ENCODE data around the gene PITPNC1.

Gene PITPNC1

DNA sequence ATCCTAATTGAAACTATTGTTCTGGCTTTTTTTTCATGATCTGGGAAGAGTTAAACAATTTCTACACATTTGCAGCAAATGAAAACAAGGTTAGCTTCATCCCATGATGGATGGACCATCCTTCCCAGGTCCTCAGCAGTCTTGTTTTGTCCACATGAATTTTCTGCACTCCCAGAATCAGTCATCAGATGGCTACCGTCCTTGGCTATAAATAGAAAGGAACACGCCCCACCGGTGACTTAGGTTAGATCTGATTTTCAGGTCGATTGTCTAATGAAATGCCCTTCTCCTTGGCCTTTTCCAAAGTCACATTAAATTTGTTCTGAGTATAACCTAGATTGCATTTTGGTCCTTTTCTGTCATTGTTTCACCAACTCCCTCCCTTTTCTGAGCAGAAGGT lies 299.2 kb downstream of the PITPNC1 start:
- peak overlapping the region; percentile 28 for H3K27ac Mint-ChIP-seq
- peaks cover 24% of the 10 kb centered on the region for H3K36me3 Mint-ChIP-seq
- ATAC-seq = no peak
- no peaks in the 10 kb centered on the region for H3K27me3 Mint-ChIP-seq
- peaks cover 20% of the 10 kb centered on the region for H3K4me1 Mint-ChIP-seq
- no peak overlapping the region for H3K4me3 Mint-ChIP-seq
- H3K9me3 Mint-ChIP-seq = no peaks in the 10 kb centered on the region

DNA sequence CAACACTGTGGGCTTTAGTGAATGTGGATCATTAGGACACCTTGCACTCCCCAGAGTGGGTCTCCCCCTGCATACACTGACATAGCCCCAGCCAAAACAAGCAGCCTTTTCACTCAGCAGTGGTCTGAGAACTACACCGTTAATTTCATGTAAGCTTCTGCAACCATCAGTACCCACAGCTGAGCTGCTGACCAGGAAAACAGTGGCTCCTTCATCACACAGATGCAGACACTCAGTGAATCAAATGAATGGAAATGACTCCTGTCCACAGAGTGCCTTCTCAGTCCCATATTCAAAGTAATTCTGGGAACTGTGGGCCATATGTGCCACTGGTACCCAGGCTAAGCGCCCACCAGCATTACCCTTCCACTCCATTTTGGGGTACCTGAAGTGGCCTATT lies 301.3 kb downstream of the PITPNC1 start:
- H3K27me3 Mint-ChIP-seq = no peaks in the 10 kb centered on the region
- no peaks in the 10 kb centered on the region for H3K9me3 Mint-ChIP-seq
- ATAC-seq = no peak
- H3K36me3 Mint-ChIP-seq = peaks cover 24% of the 10 kb centered on the region
- no peak overlapping the region for H3K4me3 Mint-ChIP-seq
- no peak overlapping the region for H3K27ac Mint-ChIP-seq
- H3K4me1 Mint-ChIP-seq = peaks cover 20% of the 10 kb centered on the region

DNA sequence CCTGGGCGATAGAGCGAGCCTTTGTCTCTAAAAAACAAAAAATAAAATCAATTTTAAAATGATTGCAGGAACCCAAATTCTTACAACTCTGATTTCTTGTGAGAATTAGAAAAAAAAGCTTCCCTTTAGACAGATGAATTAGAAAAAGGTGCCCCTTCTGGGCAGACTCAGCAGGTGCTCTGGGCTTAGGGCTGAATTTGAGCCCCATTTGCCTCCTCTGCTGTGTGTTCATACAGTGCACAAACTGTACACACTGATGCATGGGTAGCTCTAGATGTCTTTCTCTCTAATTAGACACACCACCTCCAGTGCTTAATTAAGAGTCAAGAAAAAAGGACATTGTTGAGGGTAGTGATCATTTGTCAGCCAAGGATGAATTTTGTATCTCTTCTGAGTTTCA lies 302.1 kb downstream of the PITPNC1 start:
- H3K9me3 Mint-ChIP-seq = no peaks in the 10 kb centered on the region
- no peaks in the 10 kb centered on the region for H3K27me3 Mint-ChIP-seq
- peaks cover 20% of the 10 kb centered on the region for H3K4me1 Mint-ChIP-seq
- no peak for ATAC-seq
- H3K36me3 Mint-ChIP-seq = peaks cover 24% of the 10 kb centered on the region
- H3K27ac Mint-ChIP-seq = peak overlapping the region; percentile 77
- H3K4me3 Mint-ChIP-seq = no peak overlapping the region

DNA sequence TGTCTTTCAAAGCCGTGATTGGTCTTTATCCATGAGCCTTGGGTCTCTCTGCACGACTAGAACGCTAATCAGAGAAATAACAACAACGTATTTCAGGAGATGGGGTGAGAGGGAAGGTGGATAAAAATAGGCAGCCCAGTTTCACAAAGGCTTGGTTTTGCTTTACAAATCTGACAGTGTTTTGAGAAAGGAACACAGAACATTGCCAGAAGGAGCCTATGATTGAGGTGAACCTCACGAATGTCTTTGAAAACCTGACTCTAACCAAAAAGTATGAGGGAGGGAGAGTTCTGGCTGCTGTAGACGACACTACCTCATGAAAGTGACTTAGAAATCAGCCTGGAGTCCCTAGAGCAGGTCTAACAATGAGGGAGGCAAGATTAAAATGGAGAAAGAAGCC lies 302.6 kb downstream of the PITPNC1 start:
- peaks cover 20% of the 10 kb centered on the region for H3K4me1 Mint-ChIP-seq

DNA sequence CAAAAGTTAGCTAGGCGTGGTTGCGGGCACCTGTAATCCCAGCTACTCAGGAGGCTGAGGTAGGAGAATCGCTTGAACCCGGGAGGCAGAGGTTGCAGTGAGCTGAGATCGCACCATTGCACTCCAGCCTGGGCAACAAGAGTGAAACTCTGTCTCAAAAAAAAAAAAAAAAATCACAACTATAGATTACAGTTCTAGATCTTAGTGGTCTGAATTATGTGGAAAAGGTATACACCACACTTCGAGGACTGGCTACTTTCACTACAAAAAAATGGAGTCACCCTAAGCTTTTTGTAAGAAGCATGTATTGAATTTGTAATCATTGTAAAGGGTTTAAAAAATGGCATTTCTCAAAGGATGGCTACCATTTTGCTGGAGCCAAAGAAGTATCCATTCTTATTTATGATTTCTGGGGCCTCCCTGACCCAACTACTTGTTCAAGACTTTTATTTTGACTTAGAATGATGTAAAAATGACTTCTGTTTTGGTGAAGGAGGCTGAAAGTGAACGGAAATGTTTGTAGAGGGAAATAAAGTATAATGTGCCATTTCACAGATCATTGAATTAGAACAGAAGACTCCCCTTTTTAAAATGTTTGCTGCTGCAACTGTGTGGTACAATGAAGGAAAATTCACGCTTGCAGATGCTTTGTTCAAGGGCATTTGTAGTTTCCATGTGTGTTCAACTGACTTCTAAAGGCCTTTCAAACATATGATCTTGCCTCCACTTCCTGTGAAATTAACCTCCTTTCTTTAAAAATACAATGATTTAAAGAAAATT lies 303.6 kb downstream of the PITPNC1 start:
- H3K4me3 Mint-ChIP-seq = no peak overlapping the region
- no peaks in the 10 kb centered on the region for H3K27me3 Mint-ChIP-seq
- peak overlapping the region; percentile 77 for H3K27ac Mint-ChIP-seq
- no peaks in the 10 kb centered on the region for H3K9me3 Mint-ChIP-seq
- peaks cover 24% of the 10 kb centered on the region for H3K36me3 Mint-ChIP-seq
- peaks cover 20% of the 10 kb centered on the region for H3K4me1 Mint-ChIP-seq
- ATAC-seq = peak; percentile 66

More for the DNA sequence above, 302.6 kb downstream of the PITPNC1 start:
- ATAC-seq = no peak
- Mint-ChIP-seq H3K27me3 (no peaks in the 10 kb centered on the region), H3K27ac (peak overlapping the region; percentile 77), H3K36me3 (peaks cover 24% of the 10 kb centered on the region), H3K4me3 (peak overlapping the region; percentile 12), H3K9me3 (no peaks in the 10 kb centered on the region)

DNA sequence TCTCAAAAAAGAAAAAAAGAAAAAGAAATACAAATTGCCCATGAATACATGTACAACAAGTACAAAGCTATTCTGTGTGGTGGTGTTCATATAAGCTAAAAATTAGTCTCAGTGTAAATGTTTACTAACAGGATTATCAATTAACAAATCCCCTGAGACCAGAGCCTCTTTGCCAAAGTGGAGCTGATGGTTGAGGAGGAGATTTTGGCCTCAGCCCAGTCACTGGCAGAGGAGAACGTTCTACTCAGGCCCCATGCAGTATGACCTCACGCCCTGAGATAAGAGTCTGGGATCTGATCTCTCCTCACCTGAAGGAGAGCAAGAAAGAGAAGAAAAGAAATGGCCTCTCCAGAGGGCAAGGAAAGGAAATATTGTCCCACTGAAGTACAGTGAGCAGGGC lies 305.1 kb downstream of the PITPNC1 start:
- Mint-ChIP-seq H3K27me3 (no peaks in the 10 kb centered on the region), H3K4me1 (peaks cover 20% of the 10 kb centered on the region), H3K4me3 (no peak overlapping the region), H3K36me3 (peaks cover 14% of the 10 kb centered on the region), H3K27ac (no peak overlapping the region), H3K9me3 (no peaks in the 10 kb centered on the region)
- no peak for ATAC-seq

DNA sequence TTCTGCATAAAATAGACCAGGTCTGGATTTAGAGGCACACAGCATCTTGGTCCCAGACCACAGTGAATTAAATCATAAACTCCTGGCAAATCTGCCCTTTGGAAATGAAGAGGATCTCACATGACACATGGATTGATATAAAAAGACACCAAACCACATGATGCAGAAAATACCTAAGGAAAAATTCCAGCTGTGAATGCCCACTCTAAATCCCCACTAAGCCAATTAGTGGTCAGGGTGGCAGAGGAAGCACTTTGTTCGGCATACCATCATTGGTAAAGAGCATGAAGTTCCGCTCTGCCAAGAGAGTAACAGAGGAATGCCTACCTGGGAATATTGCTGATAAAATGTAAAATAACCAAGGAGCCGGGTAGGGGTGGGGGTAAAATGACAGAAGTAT lies 308.3 kb downstream of the PITPNC1 start:
- Mint-ChIP-seq H3K27me3 (no peaks in the 10 kb centered on the region), H3K9me3 (no peaks in the 10 kb centered on the region), H3K27ac (no peak overlapping the region), H3K36me3 (peaks cover 2% of the 10 kb centered on the region), H3K4me1 (peaks cover 9% of the 10 kb centered on the region), H3K4me3 (no peak overlapping the region)
- no peak for ATAC-seq

DNA sequence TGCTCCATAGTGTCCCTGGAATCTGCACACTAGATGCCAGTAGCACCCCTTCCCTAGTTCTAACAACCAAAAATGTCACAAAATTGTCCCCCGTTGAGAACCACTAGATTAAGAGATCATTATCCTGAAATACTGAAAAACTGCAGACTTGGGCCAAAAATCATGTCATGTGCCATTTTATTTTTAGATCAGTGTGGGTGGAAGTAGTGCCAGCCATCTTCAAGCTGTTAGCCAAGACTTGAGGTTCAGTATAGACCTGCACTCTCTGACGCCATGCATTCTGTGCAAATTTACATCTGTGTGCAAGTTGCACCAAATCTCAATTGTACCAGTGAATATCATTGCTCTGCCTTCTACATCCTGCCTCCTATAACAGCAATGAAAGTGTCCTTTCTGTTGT lies 309.2 kb downstream of the PITPNC1 start:
- no peak overlapping the region for H3K27ac Mint-ChIP-seq
- no peaks in the 10 kb centered on the region for H3K9me3 Mint-ChIP-seq
- no peaks in the 10 kb centered on the region for H3K27me3 Mint-ChIP-seq
- no peaks in the 10 kb centered on the region for H3K36me3 Mint-ChIP-seq
- ATAC-seq = no peak
- H3K4me1 Mint-ChIP-seq = peaks cover under 1% of the 10 kb centered on the region
- H3K4me3 Mint-ChIP-seq = no peak overlapping the region

DNA sequence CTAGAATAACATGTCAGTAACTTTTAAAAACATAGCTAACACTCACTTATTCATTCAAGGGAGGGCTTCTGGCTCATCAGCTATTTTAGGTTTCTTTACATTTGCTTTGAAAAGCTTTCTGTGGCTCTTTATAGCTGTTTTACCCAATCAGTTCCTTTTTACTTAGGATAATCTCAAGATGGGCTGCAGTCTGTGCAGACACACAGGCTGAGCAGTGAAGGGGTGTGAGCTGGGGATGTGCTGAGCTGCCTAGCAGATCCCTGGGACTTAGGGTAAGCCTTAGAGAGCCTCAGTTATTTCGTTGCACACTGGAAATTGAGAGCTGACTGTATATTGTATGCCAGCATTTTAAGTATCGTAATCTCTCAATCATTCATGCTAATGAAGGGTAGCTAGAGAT lies 310.4 kb downstream of the PITPNC1 start:
- Mint-ChIP-seq H3K9me3 (no peaks in the 10 kb centered on the region), H3K4me3 (no peak overlapping the region), H3K4me1 (no peaks in the 10 kb centered on the region), H3K27ac (no peak overlapping the region), H3K36me3 (peaks cover 3% of the 10 kb centered on the region), H3K27me3 (no peaks in the 10 kb centered on the region)
- ATAC-seq = no peak

DNA sequence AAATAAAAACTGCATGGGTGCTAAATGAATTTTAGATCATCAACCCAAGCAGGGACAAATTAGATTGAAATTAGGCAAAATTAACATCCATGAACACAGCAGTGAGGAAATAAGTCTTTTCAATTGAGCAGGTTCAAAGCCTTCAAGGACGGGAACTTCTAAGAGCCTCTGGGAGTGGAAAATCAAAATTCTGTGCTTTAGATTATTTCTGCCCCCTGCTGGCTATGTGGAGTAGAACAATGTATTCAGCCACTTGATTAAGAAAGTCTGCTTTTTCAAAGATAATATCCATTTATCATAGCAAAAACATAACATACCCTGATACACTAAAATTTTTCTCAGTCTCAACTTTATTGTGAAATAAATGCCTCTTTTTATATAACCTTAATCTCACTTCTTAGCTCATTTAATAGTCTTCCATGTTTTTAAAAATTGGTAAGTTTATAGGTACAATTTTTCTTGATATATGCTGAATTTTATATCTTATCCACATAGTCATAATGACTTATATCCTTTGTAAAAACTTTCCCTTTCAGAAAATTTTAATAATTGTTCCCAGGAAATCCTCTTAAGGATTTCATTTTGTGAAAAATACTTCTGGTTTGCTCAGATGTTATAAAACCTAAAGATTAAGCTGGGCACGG lies 312.6 kb downstream of the PITPNC1 start:
- no peaks in the 10 kb centered on the region for H3K4me1 Mint-ChIP-seq
- no peaks in the 10 kb centered on the region for H3K9me3 Mint-ChIP-seq
- H3K27me3 Mint-ChIP-seq = no peaks in the 10 kb centered on the region
- ATAC-seq = no peak
- no peak overlapping the region for H3K27ac Mint-ChIP-seq
- peaks cover 17% of the 10 kb centered on the region for H3K36me3 Mint-ChIP-seq
- H3K4me3 Mint-ChIP-seq = no peak overlapping the region

DNA sequence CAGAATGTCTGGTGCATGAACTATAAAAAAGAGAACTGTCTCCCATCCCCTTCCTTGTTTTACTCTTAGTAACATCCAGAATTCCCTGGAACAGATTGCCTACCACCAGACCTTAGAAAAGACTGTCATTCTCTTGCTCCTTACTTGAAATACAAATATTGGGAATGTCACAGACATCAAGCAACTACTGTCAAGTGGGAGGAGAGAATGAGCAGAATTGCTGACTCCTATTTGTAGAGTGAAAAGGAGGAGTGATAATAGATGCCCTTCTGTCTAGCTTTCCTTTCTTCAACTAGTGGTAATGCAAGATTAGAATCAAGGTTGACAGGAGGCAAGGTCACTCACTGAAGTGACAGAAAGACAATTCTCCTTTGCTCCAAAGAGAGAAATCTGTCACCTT lies 316.7 kb downstream of the PITPNC1 start:
- no peaks in the 10 kb centered on the region for H3K27me3 Mint-ChIP-seq
- no peaks in the 10 kb centered on the region for H3K9me3 Mint-ChIP-seq
- H3K4me3 Mint-ChIP-seq = no peak overlapping the region
- H3K36me3 Mint-ChIP-seq = peaks cover 17% of the 10 kb centered on the region
- H3K4me1 Mint-ChIP-seq = no peaks in the 10 kb centered on the region
- no peak overlapping the region for H3K27ac Mint-ChIP-seq
- no peak for ATAC-seq

DNA sequence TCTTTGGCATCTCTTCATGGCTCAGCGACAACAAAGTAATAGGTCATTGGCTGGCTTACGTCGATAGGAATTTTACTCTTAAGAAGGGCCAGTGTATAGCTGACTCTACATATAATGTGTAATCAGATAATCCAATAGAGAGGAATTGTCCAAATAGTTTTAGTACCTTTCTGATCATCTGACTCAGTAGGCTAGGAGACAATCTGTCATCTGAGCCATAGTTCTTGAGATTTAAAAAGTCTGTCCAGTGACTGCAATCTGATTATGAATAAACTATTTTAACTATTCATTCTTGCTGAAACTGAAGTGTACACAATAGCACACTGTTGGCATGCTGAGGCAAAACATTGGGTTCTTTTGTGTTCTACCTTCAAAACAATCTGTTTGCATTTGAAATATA lies 319.3 kb downstream of the PITPNC1 start:
- peaks cover 17% of the 10 kb centered on the region for H3K36me3 Mint-ChIP-seq
- H3K4me1 Mint-ChIP-seq = no peaks in the 10 kb centered on the region
- H3K27me3 Mint-ChIP-seq = no peaks in the 10 kb centered on the region
- ATAC-seq = no peak
- no peak overlapping the region for H3K4me3 Mint-ChIP-seq
- H3K9me3 Mint-ChIP-seq = no peaks in the 10 kb centered on the region
- H3K27ac Mint-ChIP-seq = no peak overlapping the region

DNA sequence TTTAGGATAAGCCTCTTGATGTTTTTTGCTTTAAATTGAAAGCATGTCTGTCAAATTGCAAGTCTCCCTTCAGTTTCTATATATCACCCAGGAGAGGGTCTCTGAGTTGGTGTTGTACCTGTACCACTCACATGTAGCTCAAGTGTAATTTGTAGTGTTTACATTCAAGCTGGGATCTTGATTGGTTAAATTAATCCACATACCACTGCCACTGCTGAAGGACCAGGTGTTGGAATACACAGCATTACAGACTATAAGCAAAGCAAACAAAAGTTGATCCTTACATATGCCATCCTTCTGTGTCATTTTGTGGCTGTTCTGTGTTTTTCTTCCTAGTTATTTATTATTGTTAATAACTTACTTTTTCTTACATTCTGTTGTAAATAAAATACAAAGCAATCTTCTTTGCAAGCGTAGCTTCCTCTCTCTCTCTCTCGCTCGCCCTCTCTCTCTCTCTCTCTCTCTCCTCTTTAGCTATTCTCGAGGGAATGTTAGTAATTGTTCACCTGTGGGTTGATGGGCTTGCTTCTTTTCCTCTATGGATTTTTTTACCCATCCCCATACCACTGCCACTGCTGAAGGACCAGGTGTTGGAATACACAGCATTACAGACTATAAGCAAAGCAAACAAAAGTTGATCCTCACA lies 319.9 kb downstream of the PITPNC1 start:
- no peaks in the 10 kb centered on the region for H3K27me3 Mint-ChIP-seq
- no peak overlapping the region for H3K4me3 Mint-ChIP-seq
- H3K36me3 Mint-ChIP-seq = peaks cover 17% of the 10 kb centered on the region
- no peaks in the 10 kb centered on the region for H3K4me1 Mint-ChIP-seq
- no peak for ATAC-seq
- no peak overlapping the region for H3K27ac Mint-ChIP-seq
- no peaks in the 10 kb centered on the region for H3K9me3 Mint-ChIP-seq

DNA sequence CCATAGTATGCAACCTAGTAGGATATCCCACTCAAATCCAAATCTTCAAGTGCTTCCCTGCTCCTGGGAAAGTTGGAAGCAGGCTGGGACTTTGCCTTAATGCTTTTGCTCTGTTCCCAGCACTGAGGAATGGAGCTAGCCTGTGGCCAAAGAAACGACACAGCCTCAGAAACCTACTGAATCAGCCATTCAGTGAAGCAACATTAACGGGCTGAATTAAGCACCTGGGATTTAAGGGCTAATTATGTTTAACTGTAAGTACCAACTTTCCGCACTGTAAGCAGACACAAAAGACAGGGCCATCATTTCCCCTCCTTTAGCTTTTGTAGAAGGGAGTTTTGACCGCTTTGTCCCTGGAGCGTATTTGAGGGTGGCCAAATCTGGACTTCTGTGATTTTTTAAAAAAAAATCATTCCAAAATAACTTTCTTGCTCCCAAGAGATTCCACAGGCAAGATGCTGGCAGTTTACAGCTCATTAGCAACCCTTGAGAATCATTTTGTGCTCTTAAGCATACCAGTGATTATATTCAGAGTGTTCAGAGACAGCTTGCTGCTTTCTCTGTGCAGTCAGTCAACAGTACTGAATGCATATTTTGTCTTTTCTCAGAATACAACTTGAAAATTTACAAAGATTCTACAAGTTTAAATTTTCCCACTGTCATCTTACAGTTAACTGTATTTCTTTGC lies 323.1 kb downstream of the PITPNC1 start:
- ATAC-seq = no peak
- Mint-ChIP-seq H3K27me3 (no peaks in the 10 kb centered on the region), H3K4me3 (no peak overlapping the region), H3K4me1 (no peaks in the 10 kb centered on the region), H3K27ac (no peak overlapping the region), H3K36me3 (no peaks in the 10 kb centered on the region), H3K9me3 (no peaks in the 10 kb centered on the region)

DNA sequence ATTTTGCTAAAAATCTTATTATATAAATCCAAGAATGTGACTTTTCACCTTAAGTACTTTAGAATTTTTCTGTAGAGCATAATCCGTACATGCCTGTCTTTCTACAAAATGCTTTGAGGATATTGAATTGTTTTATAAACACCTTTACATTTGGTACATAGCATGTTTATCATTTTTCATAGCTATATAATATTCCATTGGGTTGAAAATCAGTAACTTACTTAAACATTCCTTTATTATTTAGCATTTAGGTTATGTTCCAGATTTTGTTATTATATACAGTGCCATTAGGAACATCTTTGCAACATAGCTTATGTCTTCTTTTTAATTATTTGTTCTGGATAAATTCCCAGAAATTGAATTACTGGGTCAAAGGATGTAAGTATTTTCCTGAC lies 323.6 kb downstream of the PITPNC1 start:
- no peaks in the 10 kb centered on the region for H3K36me3 Mint-ChIP-seq
- no peak overlapping the region for H3K4me3 Mint-ChIP-seq

More for the DNA sequence above, 323.6 kb downstream of the PITPNC1 start:
- Mint-ChIP-seq H3K27me3 (no peaks in the 10 kb centered on the region), H3K27ac (no peak overlapping the region), H3K4me1 (no peaks in the 10 kb centered on the region), H3K9me3 (no peaks in the 10 kb centered on the region)
- no peak for ATAC-seq

Measured in stimulated activated memory B cell treated with anti-CD40 and anti-IgM and Interleukin-4, amounts not matched to agents 10 μg/mL and 1 μg/mL and 100 μg/mL, for 72 hours (primary cell).